ENCODE measurements around the gene NELFB. TPM values are rescaled to one million over a fixed set of nuclear protein-coding genes. Genes with fewer than 3 reads are reported as not detected.
A peak's percentile ranks its signal among the peaks of the same experiment; 100 is the strongest.

The NELFB gene
- total and polyA plus RNA-seq, 2 experiments from 2014 or later = 73.3 to 78.2 TPM

GRCh38 chr9:137305060-137305797 is 50.1 kb downstream of the NELFB start:
- peaks cover 10% of the 10 kb centered on the region for H3K27me3 ChIP-seq
- H3K36me3 ChIP-seq = no peaks in the 10 kb centered on the region
- H3K4me1 ChIP-seq (ENCODE audit: low read depth) = peaks cover 8% of the 10 kb centered on the region
- no peaks in the 10 kb centered on the region for H3K9me3 ChIP-seq (ENCODE audit: low read depth)
- H3K27ac ChIP-seq = no peak overlapping the region
- peak; percentile 13 for TF ChIP-seq CTCF (IDR thresholded peaks at IDR 0.05; ENCODE audit: low read depth, low read length)
- no peak overlapping the region for H3K4me3 ChIP-seq
- peak; percentile 50 to 59 for DNase-seq (ENCODE audit: low read depth in 1 of 2, low spot score in 1 of 2)

GRCh38 chr9:137305798-137306065 is 50.6 kb downstream of the NELFB start:
- H3K4me1 ChIP-seq (ENCODE audit: low read depth) = peaks cover 6% of the 10 kb centered on the region

GRCh38 chr9:137306066-137306849 is 51.1 kb downstream of the NELFB start:
- Histone ChIP-seq H3K36me3 (no peaks in the 10 kb centered on the region), H3K9me3 (ENCODE audit: low read depth) (no peaks in the 10 kb centered on the region), H3K27ac (no peak overlapping the region), H3K4me1 (ENCODE audit: low read depth) (peaks cover 6% of the 10 kb centered on the region), H3K27me3 (peaks cover 10% of the 10 kb centered on the region), H3K4me3 (no peak overlapping the region)
- DNase-seq (ENCODE audit: low read depth in 1 of 2, low spot score in 1 of 2) = peak in 1 of 2 donors; percentile 0
- no peak for TF ChIP-seq CTCF (IDR thresholded peaks at IDR 0.05; ENCODE audit: low read depth, low read length)

More at GRCh38 chr9:137305798-137306065, 50.6 kb downstream of the NELFB start:
- Histone ChIP-seq H3K36me3 (no peaks in the 10 kb centered on the region), H3K9me3 (ENCODE audit: low read depth) (no peaks in the 10 kb centered on the region), H3K27me3 (peaks cover 10% of the 10 kb centered on the region), H3K4me3 (no peak overlapping the region), H3K27ac (no peak overlapping the region)
- DNase-seq (ENCODE audit: low read depth in 1 of 2, low spot score in 1 of 2) = no peak
- no peak for TF ChIP-seq CTCF (IDR thresholded peaks at IDR 0.05; ENCODE audit: low read depth, low read length)

GRCh38 chr9:137306850-137307254 is 51.7 kb downstream of the NELFB start:
- Histone ChIP-seq H3K9me3 (ENCODE audit: low read depth) (no peaks in the 10 kb centered on the region), H3K36me3 (no peaks in the 10 kb centered on the region), H3K4me1 (ENCODE audit: low read depth) (peaks cover 6% of the 10 kb centered on the region), H3K27ac (no peak overlapping the region), H3K27me3 (peaks cover 10% of the 10 kb centered on the region), H3K4me3 (no peak overlapping the region)
- DNase-seq (ENCODE audit: low read depth in 1 of 2, low spot score in 1 of 2) = no peak
- no peak for TF ChIP-seq CTCF (IDR thresholded peaks at IDR 0.05; ENCODE audit: low read depth, low read length)

GRCh38 chr9:137307255-137308056 is 52.3 kb downstream of the NELFB start:
- TF ChIP-seq CTCF (IDR thresholded peaks at IDR 0.05; ENCODE audit: low read depth, low read length) = no peak
- DNase-seq (ENCODE audit: low read depth in 1 of 2, low spot score in 1 of 2) = peak in 1 of 2 donors; percentile 0
- no peak overlapping the region for H3K27ac ChIP-seq
- peaks cover 10% of the 10 kb centered on the region for H3K27me3 ChIP-seq
- H3K36me3 ChIP-seq = no peaks in the 10 kb centered on the region
- no peaks in the 10 kb centered on the region for H3K9me3 ChIP-seq (ENCODE audit: low read depth)
- no peak overlapping the region for H3K4me3 ChIP-seq
- H3K4me1 ChIP-seq (ENCODE audit: low read depth) = peaks cover 6% of the 10 kb centered on the region
